PC-3 (cell line): ENCODE measurements around the gene FZR1.

Source experiments
- CTCF ChIP-seq: fragments of 300-600 bp; sonication (generic); conservative IDR thresholded peaks from 2 replicates; pipeline ENCODE4 v1.5.1; 2017; ENCODE audit warnings: antibody characterized with exemption, low read depth, mild to moderate bottlenecking, low read length
- EZH2 ChIP-seq: fragments of 300-600 bp; sonication (generic); IDR thresholded peaks from one replicate; pipeline ENCODE4 v1.6.1; 2017; ENCODE audit warnings: antibody characterized with exemption, mild to moderate bottlenecking, low read length; ENCODE audit not compliant: unreplicated experiment

DNA sequence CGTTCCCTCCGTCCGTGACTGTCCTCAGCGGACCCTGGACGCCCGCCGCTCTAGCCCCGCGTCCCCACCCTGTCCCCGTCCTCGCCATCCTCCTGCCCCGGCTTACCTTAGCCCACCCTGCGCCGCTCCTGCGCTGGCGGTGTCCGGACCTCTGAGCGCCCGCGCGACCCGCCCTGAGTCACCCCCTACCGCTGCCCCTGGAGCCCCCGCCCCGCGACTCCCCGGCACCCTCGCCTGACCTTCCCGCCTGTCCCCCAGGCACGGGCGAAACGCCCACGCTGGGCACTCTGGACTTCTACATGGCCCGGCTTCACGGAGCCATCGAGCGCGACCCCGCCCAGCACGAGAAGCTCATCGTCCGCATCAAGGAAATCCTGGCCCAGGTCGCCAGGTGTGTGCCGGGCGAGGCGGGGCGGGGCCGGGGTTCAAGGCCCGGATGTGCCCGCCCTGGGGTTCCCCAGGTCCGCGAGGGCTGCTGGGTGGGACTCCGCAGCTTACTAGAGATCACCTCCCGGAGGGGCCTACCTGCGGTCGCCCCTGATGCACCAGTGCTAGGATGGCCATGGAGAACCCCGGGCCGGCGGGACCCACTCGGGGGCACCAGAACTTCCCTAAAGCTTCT is 71.7 kb downstream of the FZR1 start:
- TF ChIP-seq CTCF (no peak), EZH2 (no peak)
